ENCODE results near the gene NR1D2. TPM values are rescaled to one million over a fixed set of nuclear protein-coding genes. Genes with fewer than 3 reads are reported as not detected.

NR1D2 gene
- total and polyA plus RNA-seq, 2 donors (not counting 1 experiment from before 2014, with no cell fraction given): 9.9 to 58.2 TPM

- peaks cover 0 to 16% (median 0%) of the 10 kb centered on the region in 3 donors for H3K9me3 ChIP-seq (ENCODE audit: control extremely low read depth in 1 of 3, control insufficient read depth in 2 of 3, insufficient read depth in 1 of 3, low read length in 2 of 3)
- TF ChIP-seq CTCF (IDR thresholded peaks at IDR 0.05) (no peak), EZH2 (IDR thresholded peaks at IDR 0.05; ENCODE audit: borderline replicate concordance, insufficient read depth, low read depth, low read length, poor library complexity, severe bottlenecking) (no peak)
- H2AFZ ChIP-seq (ENCODE audit: insufficient read depth, low read depth, low read length, poor library complexity, severe bottlenecking): no peak overlapping the region
- ChIA-PET CTCF (interaction anchor here (2.0 kb wide), 1 partner anchor 10 kb away, joined by 6 read pairs; no protein-coding TSS in a partner anchor), POLR2A (no interaction called here)
- H3K27me3 Mint-ChIP-seq: no peaks in the 10 kb centered on the region
- no peak overlapping the region for H3K4me3 Mint-ChIP-seq
- H3K27me3 ChIP-seq (replicated peaks in 1 of 4; ENCODE audit: control extremely low read depth in 1 of 4, control insufficient read depth in 3 of 4, insufficient read depth in 4 of 4, low read length in 3 of 4): no peaks in the 10 kb centered on the region
- no peaks in the 10 kb centered on the region for H3K79me2 ChIP-seq (ENCODE audit: control insufficient read depth, insufficient read depth, low read length)
- no peak overlapping the region for H3K27ac ChIP-seq (ENCODE audit: low read length in 2 of 2)
- ATAC-seq (ENCODE audit: low read depth): no peak
- H3K9me3 Mint-ChIP-seq (ENCODE audit: insufficient read depth): peaks cover 2% of the 10 kb centered on the region
- no peak for DNase-seq
- WGBS (ENCODE audit: insufficient coverage): 39% methylated on average over 4 of the region's 8 CpGs
- H3K4me1 ChIP-seq (ENCODE audit: control insufficient read depth in 2 of 2, insufficient read depth in 2 of 2, low read length in 2 of 2): peaks cover 10 to 16% of the 10 kb centered on the region in 2 donors
- H3K4me1 Mint-ChIP-seq: peaks cover 22% of the 10 kb centered on the region
- no peak overlapping the region for H3K4me2 ChIP-seq (replicated peaks; ENCODE audit: low read depth, low read length, poor library complexity, severe bottlenecking)
- no peak overlapping the region for H3K4me3 ChIP-seq (ENCODE audit: control extremely low read depth in 1 of 5, extremely low read depth in 1 of 5, insufficient read depth in 1 of 5, low read depth in 2 of 5, low read length in 4 of 5)
- H4K20me1 ChIP-seq (ENCODE audit: control insufficient read depth, insufficient read depth, low read length, poor library complexity, severe bottlenecking): no peaks in the 10 kb centered on the region
- intact Hi-C loops (cut with micrococcal nuclease): no loop called here
- H3K36me3 ChIP-seq (replicated peaks in 1 of 2; ENCODE audit: control extremely low read depth in 1 of 2, control insufficient read depth in 1 of 2, extremely low read depth in 1 of 2, insufficient read depth in 2 of 2, low read length in 1 of 2): no peaks in the 10 kb centered on the region
- no peak overlapping the region for H3K27ac Mint-ChIP-seq
- H3K9ac ChIP-seq (ENCODE audit: low read length): no peak overlapping the region
These were observed 42.3 kb downstream of the NR1D2 start for GRCh38 chr3:23987356-23987755.

- DNase-seq (no peak), ATAC-seq (ENCODE audit: low read depth) (no peak)
- H3K27ac ChIP-seq (ENCODE audit: low read length in 2 of 2): no peak overlapping the region
- CTCF ChIA-PET: interaction anchor here (0.9 kb wide), 1 partner anchor 8 kb away, joined by 3 read pairs; no protein-coding TSS in a partner anchor
- no peaks in the 10 kb centered on the region for H3K79me2 ChIP-seq (ENCODE audit: control insufficient read depth, insufficient read depth, low read length)
- intact Hi-C loops (cut with micrococcal nuclease): no loop called here
- no peak for TF ChIP-seq EZH2 (IDR thresholded peaks at IDR 0.05; ENCODE audit: borderline replicate concordance, insufficient read depth, low read depth, low read length, poor library complexity, severe bottlenecking)
- TF ChIP-seq CTCF (IDR thresholded peaks at IDR 0.05): no peak
- POLR2A ChIA-PET: no interaction called here
- no CpG with 5 or more reads among the region's 3 CpGs for WGBS (ENCODE audit: insufficient coverage)
- H3K27me3 ChIP-seq (replicated peaks in 1 of 4; ENCODE audit: control extremely low read depth in 1 of 4, control insufficient read depth in 3 of 4, insufficient read depth in 4 of 4, low read length in 3 of 4): no peaks in the 10 kb centered on the region
- H3K4me3 ChIP-seq (ENCODE audit: control extremely low read depth in 1 of 5, extremely low read depth in 1 of 5, insufficient read depth in 1 of 5, low read depth in 2 of 5, low read length in 4 of 5): no peak overlapping the region
- H3K9me3 ChIP-seq (ENCODE audit: control extremely low read depth in 1 of 3, control insufficient read depth in 2 of 3, insufficient read depth in 1 of 3, low read length in 2 of 3): peaks cover 0 to 16% (median 0%) of the 10 kb centered on the region in 3 donors
- Mint-ChIP-seq H3K9me3 (ENCODE audit: insufficient read depth) (peaks cover 2% of the 10 kb centered on the region), H3K4me1 (peaks cover 16% of the 10 kb centered on the region), H3K27me3 (no peaks in the 10 kb centered on the region), H3K27ac (no peak overlapping the region), H3K4me3 (no peak overlapping the region)
- H3K36me3 ChIP-seq (replicated peaks in 1 of 2; ENCODE audit: control extremely low read depth in 1 of 2, control insufficient read depth in 1 of 2, extremely low read depth in 1 of 2, insufficient read depth in 2 of 2, low read length in 1 of 2): no peaks in the 10 kb centered on the region
- no peaks in the 10 kb centered on the region for H4K20me1 ChIP-seq (ENCODE audit: control insufficient read depth, insufficient read depth, low read length, poor library complexity, severe bottlenecking)
- H2AFZ ChIP-seq (ENCODE audit: insufficient read depth, low read depth, low read length, poor library complexity, severe bottlenecking): no peak overlapping the region
- H3K9ac ChIP-seq (ENCODE audit: low read length): no peak overlapping the region
- peaks cover 10 to 15% of the 10 kb centered on the region in 2 donors for H3K4me1 ChIP-seq (ENCODE audit: control insufficient read depth in 2 of 2, insufficient read depth in 2 of 2, low read length in 2 of 2)
- no peak overlapping the region for H3K4me2 ChIP-seq (replicated peaks; ENCODE audit: low read depth, low read length, poor library complexity, severe bottlenecking)
These were observed 46.2 kb downstream of the NR1D2 start for GRCh38 chr3:23991306-23991682.
